GM12878 (cell line): ENCODE data around the gene KLC4. TPM values are rescaled to one million over a fixed set of nuclear protein-coding genes. Genes with fewer than 3 reads are reported as not detected.

Experiments used
- BRCA1 ChIP-seq: IDR thresholded peaks from 2 replicates; pipeline ENCODE4 v1.6.1; 2011; ENCODE audit warnings: low read depth, low read length, improper control_type of control experiment
- EP300 ChIP-seq, 2 experiments: fragments of 150-350 bp in 1 of 2; IDR thresholded peaks; 2 replicates each; pipeline ENCODE4 v1.6.1; 2011 to 2012; ENCODE audit warnings: low read depth in 2 of 2, low read length in 2 of 2, borderline replicate concordance in 1 of 2, improper control_type of control experiment in 1 of 2, inconsistent platforms in 1 of 2; ENCODE audit not compliant: control insufficient read depth in 1 of 2
- GABPA ChIP-seq: IDR thresholded peaks from 2 replicates; pipeline ENCODE4 v1.6.1; 2014; ENCODE audit warnings: antibody characterized with exemption, low read depth, mild to moderate bottlenecking, inconsistent platforms
- HDAC6 ChIP-seq: fragments of 200-600 bp; sonication (generic); IDR thresholded peaks from one replicate; pipeline ENCODE4 v1.8.0; 2017; ENCODE audit warnings: antibody characterized with exemption; ENCODE audit not compliant: unreplicated experiment
- NBN ChIP-seq: fragments of 450-650 bp; IDR thresholded peaks from 2 replicates; pipeline ENCODE4 v1.6.1; 2016
- NFYA ChIP-seq: IDR thresholded peaks from 2 replicates; pipeline ENCODE4 v1.6.1; 2011; ENCODE audit warnings: low read depth, mild to moderate bottlenecking, low read length, improper control_type of control experiment, borderline replicate concordance
- NR2C1 ChIP-seq: fragments of 450-650 bp; IDR thresholded peaks from 2 replicates; pipeline ENCODE4 v1.6.1; 2017; ENCODE audit warnings: antibody characterized with exemption, mild to moderate bottlenecking, moderate library complexity
- NRF1 ChIP-seq: conservative IDR thresholded peaks from 2 replicates; pipeline ENCODE4 v1.6.1; 2011; ENCODE audit warnings: mild to moderate bottlenecking, low read depth, low read length, improper control_type of control experiment
- POLR2A ChIP-seq: IDR thresholded peaks from 2 replicates; pipeline ENCODE4 v1.6.1; 2011; ENCODE audit warnings: low read depth, mild to moderate bottlenecking, low read length
- RCOR1 ChIP-seq: conservative IDR thresholded peaks from 2 replicates; pipeline ENCODE4 v1.6.1; 2012; ENCODE audit warnings: low read depth, low read length, improper control_type of control experiment
- SMAD1 ChIP-seq: fragments of 450-650 bp; IDR thresholded peaks from 2 replicates; pipeline ENCODE4 v1.6.1; 2018; ENCODE audit warnings: mild to moderate bottlenecking, low read depth; ENCODE audit not compliant: partially characterized antibody
- TBL1XR1 ChIP-seq: IDR thresholded peaks from 2 replicates; pipeline ENCODE4 v1.6.1; 2012; ENCODE audit warnings: low read depth, low read length, improper control_type of control experiment
- USF2 ChIP-seq: IDR thresholded peaks from 2 replicates; pipeline ENCODE4 v1.6.1; 2011; ENCODE audit warnings: low read depth, low read length, improper control_type of control experiment, borderline replicate concordance
- polyA plus RNA-seq, 11 experiments: library from polyadenylated mRNA; depleted of rRNA in 4 of 11; unstranded in 6 of 11; stranded (reverse) in 5 of 11; fragments of >200 nt; fragmentation: Nextera tagmentation in 4 of 11; fragmentation: Illumina TruSeq in 1 of 11; extraction: Ambion mirVana in 4 of 11; extraction: Trizol in 1 of 11; gene quantifications; 1 replicate in 1 of 11; 2 replicates in 10 of 11; pipeline versions ENCODE4 v1.2.1 to v1.2.3, GENCODE V29; 2011 to 2016; ENCODE audit warnings: inconsistent platforms in 2 of 11, missing spikeins in 2 of 11, low read depth in 1 of 11
- total RNA-seq, 4 experiments: library from RNA; depleted of rRNA in 3 of 4; stranded (reverse); fragments of >200 nt in 3 of 4; fragmentation: Illumina TruSeq in 1 of 4; extraction: Trizol in 1 of 4; gene quantifications; 2 replicates each; pipeline versions ENCODE4 v1.2.1 to v1.2.3, GENCODE V29; 2013 to 2021
- TF ChIP-seq, protein P1 (sequence below): fragments of 450-650 bp; IDR thresholded peaks from 2 replicates; pipeline ENCODE4 v1.6.1; 2017; ENCODE audit warnings: mild to moderate bottlenecking, low read depth, inconsistent platforms; ENCODE audit not compliant: poor library complexity, severe bottlenecking

KLC4 gene
- total and polyA plus RNA-seq, 10 of the 15 experiments (the other 5 are each of a cell fraction or from before 2014, with no cell fraction given) = 0.90 to 13.4 (median 6.9) TPM

DNA sequence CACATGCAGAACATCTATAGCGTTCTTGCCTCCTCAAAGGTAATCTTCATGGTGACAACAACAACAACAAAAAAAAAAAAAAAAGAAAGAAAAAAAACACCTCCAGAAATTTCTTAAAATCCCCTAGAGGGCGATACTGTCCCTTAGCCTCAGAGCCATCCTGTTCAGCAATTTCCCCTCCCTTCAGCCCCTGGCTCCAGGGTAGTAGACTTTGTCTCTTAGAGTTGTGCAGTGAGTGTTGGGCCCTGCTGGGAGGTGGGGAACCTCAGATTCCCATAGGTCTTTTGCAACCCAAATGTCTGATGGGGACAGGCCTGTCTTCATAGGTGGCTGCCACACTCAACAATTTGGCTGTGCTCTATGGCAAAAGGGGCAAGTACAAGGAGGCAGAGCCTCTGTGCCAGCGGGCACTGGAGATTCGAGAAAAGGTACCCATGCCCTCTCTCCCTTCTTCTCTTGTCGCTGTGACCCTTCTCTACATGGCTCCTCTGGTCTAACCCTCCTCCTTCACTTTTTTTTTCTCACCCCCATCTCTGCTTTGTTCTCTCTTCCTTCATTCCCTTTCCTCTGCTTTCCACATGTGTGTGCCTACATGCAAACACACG, 10.7 kb downstream of the KLC4 start (continued):
- TF ChIP-seq RCOR1 (no peak), TBL1XR1 (no peak), SMAD1 (no peak), GABPA (no peak), NRF1 (no peak), EP300 (IDR thresholded peaks at IDR 0.05; ENCODE audit: borderline replicate concordance in 1 of 2, control insufficient read depth in 1 of 2, low read depth in 2 of 2, low read length in 2 of 2) (no peak), USF2 (no peak), POLR2A (no peak), NR2C1 (no peak), BRCA1 (no peak), NFYA (no peak), HDAC6 (no peak), NBN (0 out of 2 replicates have a peak, but pooled peaks have one; percentile 52)
- TF ChIP-seq, protein P1, sequence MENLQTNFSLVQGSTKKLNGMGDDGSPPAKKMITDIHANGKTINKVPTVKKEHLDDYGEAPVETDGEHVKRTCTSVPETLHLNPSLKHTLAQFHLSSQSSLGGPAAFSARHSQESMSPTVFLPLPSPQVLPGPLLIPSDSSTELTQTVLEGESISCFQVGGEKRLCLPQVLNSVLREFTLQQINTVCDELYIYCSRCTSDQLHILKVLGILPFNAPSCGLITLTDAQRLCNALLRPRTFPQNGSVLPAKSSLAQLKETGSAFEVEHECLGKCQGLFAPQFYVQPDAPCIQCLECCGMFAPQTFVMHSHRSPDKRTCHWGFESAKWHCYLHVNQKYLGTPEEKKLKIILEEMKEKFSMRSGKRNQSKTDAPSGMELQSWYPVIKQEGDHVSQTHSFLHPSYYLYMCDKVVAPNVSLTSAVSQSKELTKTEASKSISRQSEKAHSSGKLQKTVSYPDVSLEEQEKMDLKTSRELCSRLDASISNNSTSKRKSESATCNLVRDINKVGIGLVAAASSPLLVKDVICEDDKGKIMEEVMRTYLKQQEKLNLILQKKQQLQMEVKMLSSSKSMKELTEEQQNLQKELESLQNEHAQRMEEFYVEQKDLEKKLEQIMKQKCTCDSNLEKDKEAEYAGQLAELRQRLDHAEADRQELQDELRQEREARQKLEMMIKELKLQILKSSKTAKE = no peak
